GM10266 (cell line): ENCODE measurements around the gene VPS26A.

Source experiments
- DNase-seq: peaks from one replicate; pipeline ENCODE4 v3.0.0; 2012; ENCODE audit errors: extremely low spot score
- CTCF ChIP-seq: IDR thresholded peaks from 2 replicates; pipeline ENCODE4 v1.5.1; 2012; ENCODE audit warnings: mild to moderate bottlenecking, low read depth; ENCODE audit not compliant: control insufficient read depth, insufficient read depth; ENCODE audit errors: missing control alignments

Gene VPS26A

DNA sequence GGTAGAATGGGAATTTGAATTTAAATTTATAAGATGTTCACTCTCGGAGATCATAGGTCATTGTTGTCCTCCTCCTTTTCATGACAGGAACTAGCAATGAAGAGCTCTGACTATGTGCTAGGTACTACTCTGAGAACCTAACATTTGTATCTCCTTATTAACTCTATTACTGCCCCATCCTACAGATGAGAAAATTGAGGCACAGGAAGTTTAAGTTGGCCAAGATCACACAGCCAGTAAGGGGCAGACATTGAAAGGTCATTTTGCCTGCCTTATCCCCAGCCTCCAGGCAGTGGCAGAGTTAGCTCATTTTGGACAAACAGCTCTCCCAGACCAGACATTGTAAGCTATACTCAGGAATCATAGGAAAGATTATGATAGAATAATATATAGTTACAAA is 30.0 kb upstream of the VPS26A start:
- no peak for TF ChIP-seq CTCF
- no peak for DNase-seq

DNA sequence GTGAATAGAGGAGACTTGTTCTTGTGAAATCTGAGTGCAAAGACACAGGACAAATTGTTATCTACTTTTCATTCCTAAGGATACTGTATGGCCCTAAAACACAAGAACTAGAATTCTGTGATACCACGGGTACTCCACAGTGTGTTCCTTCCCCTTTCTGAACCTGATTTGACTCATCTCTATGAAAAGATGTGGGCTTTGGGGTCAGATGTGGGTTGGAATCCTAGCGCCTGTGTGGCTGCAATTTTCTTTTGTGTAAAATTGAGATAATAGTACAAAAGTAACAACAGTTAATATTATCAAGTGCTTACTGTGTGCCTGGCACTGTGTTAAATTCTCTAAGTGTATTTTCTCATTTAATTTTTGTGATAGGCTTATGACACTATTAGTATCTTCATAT is 27.9 kb upstream of the VPS26A start:
- no peak for TF ChIP-seq CTCF
- no peak for DNase-seq

DNA sequence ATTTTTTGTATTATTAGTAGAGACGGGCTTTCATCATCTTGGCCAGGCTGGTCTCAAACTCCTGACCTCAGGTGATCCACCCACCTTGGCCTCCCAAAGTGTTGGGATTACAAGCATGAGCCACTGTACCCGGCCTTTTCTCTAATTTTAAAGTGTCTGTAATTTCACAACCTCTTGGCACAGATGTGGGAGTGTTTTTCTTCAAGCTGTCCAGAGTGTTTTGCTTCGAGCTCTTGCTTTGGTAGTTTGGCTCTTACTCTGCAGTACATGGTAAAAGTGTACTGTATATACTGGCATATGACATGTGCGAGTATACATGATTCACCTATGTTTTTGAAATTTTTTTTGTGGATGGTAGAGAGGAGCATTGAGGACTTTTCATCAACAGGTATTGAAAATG is 26.2 kb upstream of the VPS26A start:
- no peak for TF ChIP-seq CTCF
- DNase-seq = no peak

DNA sequence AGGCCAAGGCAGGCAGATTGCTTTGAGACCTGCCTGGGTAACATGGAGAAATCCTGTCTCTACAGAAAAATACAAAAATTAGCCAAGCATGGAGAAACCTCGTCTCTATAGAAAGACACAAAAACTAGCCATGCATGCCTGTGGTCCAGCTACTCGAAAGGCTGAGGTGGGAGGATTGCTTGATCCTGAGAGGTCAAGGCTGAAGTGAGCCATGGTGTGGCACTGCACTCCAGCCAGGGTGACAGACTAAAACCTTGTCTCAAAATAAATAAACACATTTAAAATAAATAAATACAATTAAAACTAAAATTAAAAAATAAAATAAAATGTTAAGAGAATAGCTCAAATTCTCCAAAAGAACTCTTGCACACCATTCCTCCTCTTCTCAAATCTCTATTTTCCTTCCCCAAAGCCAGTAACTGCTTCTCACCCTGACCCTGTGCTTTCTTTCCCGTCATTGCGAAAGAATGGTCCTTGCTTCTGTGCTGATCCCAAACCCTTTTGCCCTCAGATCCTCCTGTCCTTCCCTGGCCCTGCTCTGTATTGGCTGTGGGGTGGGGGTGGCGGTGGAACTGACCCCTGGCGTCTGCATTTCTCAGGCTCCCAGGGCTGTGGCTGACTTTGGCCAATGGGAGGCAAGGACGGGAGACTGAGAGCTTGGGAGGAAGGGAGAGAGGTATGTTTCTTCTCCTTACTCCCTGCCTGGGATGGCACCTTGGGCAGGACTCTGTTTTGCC is 23.7 kb upstream of the VPS26A start:
- no peak for TF ChIP-seq CTCF
- DNase-seq = no peak

GRCh38 chr10:69101451-69102095 is 22.4 kb upstream of the VPS26A start:
- DNase-seq = no peak
- TF ChIP-seq CTCF = no peak

- no peak for TF ChIP-seq CTCF
- no peak for DNase-seq
Observed at GRCh38 chr10:69102440-69102839, 21.5 kb upstream of the VPS26A start.

DNA sequence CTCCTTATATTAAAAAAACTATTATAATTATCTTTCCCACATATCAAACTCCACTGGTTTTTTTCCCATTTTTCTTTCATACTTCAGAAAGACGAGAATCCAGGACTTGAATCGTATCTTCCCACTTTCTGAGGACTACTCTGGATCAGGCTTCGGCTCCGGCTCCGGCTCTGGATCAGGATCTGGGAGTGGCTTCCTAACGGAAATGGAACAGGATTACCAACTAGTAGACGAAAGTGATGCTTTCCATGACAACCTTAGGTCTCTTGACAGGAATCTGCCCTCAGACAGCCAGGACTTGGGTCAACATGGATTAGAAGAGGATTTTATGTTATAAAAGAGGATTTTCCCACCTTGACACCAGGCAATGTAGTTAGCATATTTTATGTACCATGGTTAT is 20.2 kb upstream of the VPS26A start:
- DNase-seq = no peak
- no peak for TF ChIP-seq CTCF
